Breast epithelium (tissue), 4 donors: ENCODE data around the gene USP19. TPM values are rescaled to one million over a fixed set of nuclear protein-coding genes. Genes with fewer than 3 reads are reported as not detected.

Source experiments
- DNase-seq, 2 donors: peaks; one replicate each; pipeline ENCODE4 v3.0.0-alpha.2; 2019; ENCODE audit warnings: low spot score in 2 of 2
- H3K27ac ChIP-seq, 2 donors: fragments of 200-600 bp; sonication (generic) in 1 of 2; one replicate each; pipeline ENCODE4 v1.5.1; 2016 to 2019; ENCODE audit warnings: mild to moderate bottlenecking in 1 of 2
- H3K27me3 ChIP-seq, 2 donors: fragments of 200-600 bp; sonication (generic) in 1 of 2; one replicate each; pipeline versions ENCODE4 v1.5.1 to v1.6.0; 2017 to 2019; ENCODE audit warnings: control low read depth in 1 of 2, mild to moderate bottlenecking in 1 of 2
- H3K36me3 ChIP-seq: fragments of 200-600 bp; one replicate; pipeline ENCODE4 v1.5.1; 2019
- H3K4me1 ChIP-seq, 2 donors: fragments of 200-600 bp; sonication (generic); one replicate each; pipeline ENCODE4 v1.5.1; 2016 to 2019; ENCODE audit warnings: control low read depth in 1 of 2
- H3K4me3 ChIP-seq, 3 donors: fragments of 200-600 bp; sonication (generic); 1 replicate in 2 of 3; 2 replicates in 1 of 3; pipeline ENCODE4 v1.5.1; 2016 to 2019; ENCODE audit warnings: mild to moderate bottlenecking in 3 of 3, moderate library complexity in 2 of 3
- H3K9me3 ChIP-seq, 2 donors: fragments of 200-600 bp; sonication (generic) in 1 of 2; one replicate each; pipeline ENCODE4 v1.5.1; 2016 to 2019; ENCODE audit warnings: control low read depth in 1 of 2
- CTCF ChIP-seq, 3 donors: fragments of 450-650 bp; IDR thresholded peaks; one replicate each; pipeline ENCODE4 v1.5.1; 2016 to 2017; ENCODE audit warnings: antibody characterized with exemption in 3 of 3, mild to moderate bottlenecking in 3 of 3, moderate library complexity in 3 of 3
- POLR2A ChIP-seq: fragments of 450-650 bp; IDR thresholded peaks from one replicate; pipeline ENCODE4 v1.6.1; 2016; ENCODE audit warnings: antibody characterized with exemption, mild to moderate bottlenecking, moderate library complexity
- POLR2AphosphoS5 ChIP-seq, 3 donors: sonication (generic); formaldehyde crosslinking; IDR thresholded peaks; one replicate each; pipeline ENCODE4 v1.6.1; 2017; ENCODE audit warnings: antibody characterized with exemption in 3 of 3
- intact Hi-C: fragments of 100-400 bp; cut with DNase I; formaldehyde crosslinking; loops from one replicate; pipeline ENCODE4 v1.15.1; 2023; ENCODE audit warnings: low total_unique reads
- total RNA-seq, 3 donors: library from RNA; depleted of rRNA; stranded (reverse); fragments of >200 nt; gene quantifications; one replicate each; pipeline ENCODE4 v1.1.0, GENCODE V29; 2016

USP19 gene
- total RNA-seq, 3 donors from 2014 or later, result 49.2 to 57.2 (median 56.2) TPM

- Histone ChIP-seq H3K27me3 (no peaks in the 10 kb centered on the region), H3K4me3 (no peak overlapping the region), H3K27ac (no peak overlapping the region), H3K4me1 (no peaks in the 10 kb centered on the region), H3K36me3 (no peaks in the 10 kb centered on the region), H3K9me3 (no peaks in the 10 kb centered on the region)
- intact Hi-C loops, result no loop called here
- TF ChIP-seq CTCF (IDR thresholded peaks at IDR 0.05) (peak in 1 of 3 donors; percentile 31), POLR2AphosphoS5 (IDR thresholded peaks at IDR 0.05) (no peak)
- DNase-seq, result no peak
Measured at GRCh38 chr3:49158103-49158709, 37.6 kb upstream of the USP19 start.

- Histone ChIP-seq H3K36me3 (no peaks in the 10 kb centered on the region), H3K4me1 (no peaks in the 10 kb centered on the region), H3K4me3 (no peak overlapping the region), H3K27ac (no peak overlapping the region), H3K27me3 (no peaks in the 10 kb centered on the region), H3K9me3 (no peaks in the 10 kb centered on the region)
- no peak for DNase-seq
- intact Hi-C loops, result no loop called here
- TF ChIP-seq POLR2AphosphoS5 (IDR thresholded peaks at IDR 0.05), result no peak
- no peak for TF ChIP-seq POLR2A
- no peak for TF ChIP-seq CTCF (IDR thresholded peaks at IDR 0.05)
Measured at GRCh38 chr3:49157289-49157688, 36.7 kb upstream of the USP19 start.

- TF ChIP-seq POLR2A (no peak), POLR2AphosphoS5 (IDR thresholded peaks at IDR 0.05) (no peak), CTCF (IDR thresholded peaks at IDR 0.05) (no peak)
- Histone ChIP-seq H3K36me3 (no peaks in the 10 kb centered on the region), H3K4me3 (no peak overlapping the region), H3K27ac (no peak overlapping the region), H3K4me1 (no peaks in the 10 kb centered on the region), H3K9me3 (no peaks in the 10 kb centered on the region), H3K27me3 (no peaks in the 10 kb centered on the region)
- intact Hi-C loops, result no loop called here
- DNase-seq, result no peak
Measured at GRCh38 chr3:49153349-49153912, 32.8 kb upstream of the USP19 start.

- Histone ChIP-seq H3K4me1 (no peaks in the 10 kb centered on the region), H3K9me3 (no peaks in the 10 kb centered on the region), H3K4me3 (no peak overlapping the region), H3K27ac (no peak overlapping the region), H3K27me3 (no peaks in the 10 kb centered on the region), H3K36me3 (no peaks in the 10 kb centered on the region)
- DNase-seq, result no peak
- TF ChIP-seq POLR2AphosphoS5 (IDR thresholded peaks at IDR 0.05) (no peak), POLR2A (no peak)
- intact Hi-C loops, result no loop called here
Measured at GRCh38 chr3:49151610-49152009, 31.0 kb upstream of the USP19 start.

GRCh38 chr3:49148159-49148558 lies 27.5 kb upstream of the USP19 start:
- Histone ChIP-seq H3K4me3 (no peak overlapping the region), H3K9me3 (no peaks in the 10 kb centered on the region), H3K4me1 (no peaks in the 10 kb centered on the region), H3K36me3 (no peaks in the 10 kb centered on the region), H3K27me3 (no peaks in the 10 kb centered on the region), H3K27ac (no peak overlapping the region)
- TF ChIP-seq POLR2A (no peak), POLR2AphosphoS5 (IDR thresholded peaks at IDR 0.05) (no peak)
- no peak for DNase-seq
- intact Hi-C loops, result no loop called here

- Histone ChIP-seq H3K27ac (no peak overlapping the region), H3K36me3 (no peaks in the 10 kb centered on the region), H3K27me3 (no peaks in the 10 kb centered on the region), H3K4me1 (no peaks in the 10 kb centered on the region), H3K4me3 (no peak overlapping the region), H3K9me3 (no peaks in the 10 kb centered on the region)
- TF ChIP-seq CTCF (IDR thresholded peaks at IDR 0.05), result no peak
- no peak for TF ChIP-seq POLR2AphosphoS5 (IDR thresholded peaks at IDR 0.05)
- no peak for TF ChIP-seq POLR2A
- intact Hi-C loops, result no loop called here
- no peak for DNase-seq
Measured at GRCh38 chr3:49140080-49140479, 19.5 kb upstream of the USP19 start.
